Measurements from ENCODE around the gene WARS2. TPM values are rescaled to one million over a fixed set of nuclear protein-coding genes. Genes with fewer than 3 reads are reported as not detected.

Gene WARS2
- total RNA-seq, 1 experiment from 2014 or later = 18.1 TPM

GRCh38 chr1:118989878-118990378, 150.5 kb downstream of the WARS2 start:
- H3K4me2 ChIP-seq (ENCODE audit: low read length) = no peak overlapping the region
- no peaks in the 10 kb centered on the region for H3F3A ChIP-seq (ENCODE audit: low read length, unreplicated experiment)
- H3K36me3 ChIP-seq (ENCODE audit: low read depth, low read length) = no peaks in the 10 kb centered on the region
- no peaks in the 10 kb centered on the region for H4K20me1 ChIP-seq (ENCODE audit: low read length)
- no peaks in the 10 kb centered on the region for H3K4me1 ChIP-seq (ENCODE audit: insufficient read depth, low read length)
- no TSS peak for BruUV-seq (replicated peaks)
- H3K27ac ChIP-seq (ENCODE audit: low read length) = no peak overlapping the region
- no peaks in the 10 kb centered on the region for H3K79me2 ChIP-seq (ENCODE audit: low read length)
- intact Hi-C loops (cut with micrococcal nuclease) = no loop called here
- H3K27me3 ChIP-seq (ENCODE audit: low read length) = no peaks in the 10 kb centered on the region
- CTCF ChIA-PET = no interaction called here
- DNase-seq (no peak), ATAC-seq (no peak)
- no peak overlapping the region for H2AFZ ChIP-seq (ENCODE audit: low read length)
- H3K9ac ChIP-seq (ENCODE audit: low read length) = no peak overlapping the region
- H3K9me3 ChIP-seq (ENCODE audit: low read length) = no peaks in the 10 kb centered on the region
- POLR2A ChIA-PET (ENCODE audit: unreplicated experiment) = no interaction called here
- TF ChIP-seq EZH2phosphoT487 (IDR thresholded peaks at IDR 0.05; ENCODE audit: borderline replicate concordance, low read length) = no peak
- TF ChIP-seq CTCF (conservative IDR thresholded peaks at IDR 0.05; ENCODE audit: low read depth, low read length) = no peak
- TF ChIP-seq EZH2 (IDR thresholded peaks at IDR 0.05; ENCODE audit: low read length, unreplicated experiment) = no peak
- no peak overlapping the region for H3K4me3 ChIP-seq (ENCODE audit: low read length)
- no peaks in the 10 kb centered on the region for H3K9me2 ChIP-seq (replicated peaks; ENCODE audit: low read length)

GRCh38 chr1:118989006-118989815, 151.2 kb downstream of the WARS2 start:
- no peak overlapping the region for H3K27ac ChIP-seq (ENCODE audit: low read length)
- H3K4me1 ChIP-seq (ENCODE audit: insufficient read depth, low read length) = no peaks in the 10 kb centered on the region
- CTCF ChIA-PET = no interaction called here
- no peak for TF ChIP-seq EZH2 (IDR thresholded peaks at IDR 0.05; ENCODE audit: low read length, unreplicated experiment)
- ATAC-seq = no peak
- BruUV-seq (replicated peaks) = no TSS peak
- no peaks in the 10 kb centered on the region for H3K9me2 ChIP-seq (replicated peaks; ENCODE audit: low read length)
- H3K27me3 ChIP-seq (ENCODE audit: low read length) = no peaks in the 10 kb centered on the region
- no peaks in the 10 kb centered on the region for H3F3A ChIP-seq (ENCODE audit: low read length, unreplicated experiment)
- no peak for DNase-seq
- H2AFZ ChIP-seq (ENCODE audit: low read length) = no peak overlapping the region
- no peaks in the 10 kb centered on the region for H4K20me1 ChIP-seq (ENCODE audit: low read length)
- H3K9me3 ChIP-seq (ENCODE audit: low read length) = no peaks in the 10 kb centered on the region
- H3K4me3 ChIP-seq (ENCODE audit: low read length) = no peak overlapping the region
- no peaks in the 10 kb centered on the region for H3K79me2 ChIP-seq (ENCODE audit: low read length)
- no peak overlapping the region for H3K9ac ChIP-seq (ENCODE audit: low read length)
- H3K4me2 ChIP-seq (ENCODE audit: low read length) = no peak overlapping the region
- POLR2A ChIA-PET (ENCODE audit: unreplicated experiment) = no interaction called here
- no peaks in the 10 kb centered on the region for H3K36me3 ChIP-seq (ENCODE audit: low read depth, low read length)
- intact Hi-C loops (cut with micrococcal nuclease) = no loop called here

- no peak within 1 kb of the TSS for H3K9ac ChIP-seq (ENCODE audit: low read length)
- H3K27me3 ChIP-seq (ENCODE audit: low read length) = no peaks in the 10 kb centered on the region
- no peaks in the 10 kb centered on the region for H4K20me1 ChIP-seq (ENCODE audit: low read length)
- CTCF ChIA-PET = no interaction called here
- no peak for TF ChIP-seq CTCF (conservative IDR thresholded peaks at IDR 0.05; ENCODE audit: low read depth, low read length)
- no peak for TF ChIP-seq EZH2 (IDR thresholded peaks at IDR 0.05; ENCODE audit: low read length, unreplicated experiment)
- no peak for TF ChIP-seq EZH2phosphoT487 (IDR thresholded peaks at IDR 0.05; ENCODE audit: borderline replicate concordance, low read length)
- no peak within 1 kb of the TSS for H2AFZ ChIP-seq (ENCODE audit: low read length)
- no TSS peak for BruUV-seq (replicated peaks)
- no peaks in the 10 kb centered on the region for H3K9me2 ChIP-seq (replicated peaks; ENCODE audit: low read length)
- intact Hi-C loops (cut with micrococcal nuclease) = no loop called here
- H3K9me3 ChIP-seq (ENCODE audit: low read length) = no peaks in the 10 kb centered on the region
- H3K4me3 ChIP-seq (ENCODE audit: low read length) = no peak within 1 kb of the TSS
- POLR2A ChIA-PET (ENCODE audit: unreplicated experiment) = no interaction called here
- no peaks in the 10 kb centered on the region for H3K4me1 ChIP-seq (ENCODE audit: insufficient read depth, low read length)
- DNase-seq (no peak), ATAC-seq (no peak)
- H3K79me2 ChIP-seq (ENCODE audit: low read length) = no peaks in the 10 kb centered on the region
- H3F3A ChIP-seq (ENCODE audit: low read length, unreplicated experiment) = no peaks in the 10 kb centered on the region
- no peak within 1 kb of the TSS for H3K27ac ChIP-seq (ENCODE audit: low read length)
- H3K4me2 ChIP-seq (ENCODE audit: low read length) = no peak within 1 kb of the TSS
- H3K36me3 ChIP-seq (ENCODE audit: low read depth, low read length) = no peaks in the 10 kb centered on the region
Measured at GRCh38 chr1:118988186-118989005, 152.1 kb downstream of the WARS2 start, which contains the start of gene TBX15. Gene TBX15 (minus strand): TSS chr1:118988343. CDS start chr1:118987795, 548 bp downstream.

Data from PC-3 (cell line).